NCI-H1417 treated with DMSO at 0.1 percent for 48 hours (cell line): ENCODE results near the gene MYH2.
"Not testable (repeated sequence)": the region's sequence is repeated elsewhere in the genome, so short reads cannot be mapped to it uniquely, and the experiment has no call there.

ENCODE experiments used
- DNase-seq: peaks from one replicate; lab custom pipeline; 2025; lab: John Stamatoyannopoulos, UW

MYH2 gene

DNA sequence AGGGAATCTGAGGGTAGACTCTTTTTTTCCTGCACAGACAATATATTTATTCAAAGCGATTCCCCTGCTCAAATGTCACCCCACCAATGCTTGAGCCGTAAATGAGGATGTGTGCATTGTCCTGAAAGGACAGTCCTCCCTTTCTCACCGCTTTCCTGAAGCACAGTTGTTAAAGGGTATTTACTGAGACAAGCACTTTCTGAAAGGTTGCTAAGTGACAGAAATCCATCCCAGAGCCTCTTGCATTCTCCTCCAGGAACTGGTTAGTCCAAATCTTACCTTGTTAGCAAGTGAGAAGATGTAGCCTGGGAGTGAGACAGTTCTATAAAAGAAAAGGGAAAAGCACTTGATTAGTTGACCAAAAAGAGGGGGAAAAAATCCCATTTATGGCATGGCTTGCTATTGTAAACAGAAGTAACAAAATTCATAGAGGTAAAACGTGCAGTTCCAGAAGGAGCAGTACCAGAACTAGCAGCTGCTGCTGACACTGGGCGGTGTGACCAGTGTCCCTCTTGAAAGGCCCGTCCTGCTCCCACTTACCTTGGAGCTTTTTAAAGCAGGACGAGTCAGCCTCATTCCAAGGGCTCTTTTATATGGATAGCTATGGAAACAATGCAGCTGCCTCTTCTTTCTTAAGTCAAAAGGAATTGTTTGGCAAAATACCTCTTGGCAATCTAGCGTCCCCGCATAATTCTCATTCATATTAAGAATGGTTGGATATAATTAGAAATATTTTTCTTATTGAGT is at the start of gene MYH2:
TSS of gene MYH2 (minus strand) at position 563 of the 747 bp plus-strand sequence. CDS start 1,738 bp downstream, outside the sequence.
- no peak for DNase-seq

GRCh38 chr17:10598621-10599020 is 49.2 kb upstream of the MYH2 start:
- no peak for DNase-seq

DNA sequence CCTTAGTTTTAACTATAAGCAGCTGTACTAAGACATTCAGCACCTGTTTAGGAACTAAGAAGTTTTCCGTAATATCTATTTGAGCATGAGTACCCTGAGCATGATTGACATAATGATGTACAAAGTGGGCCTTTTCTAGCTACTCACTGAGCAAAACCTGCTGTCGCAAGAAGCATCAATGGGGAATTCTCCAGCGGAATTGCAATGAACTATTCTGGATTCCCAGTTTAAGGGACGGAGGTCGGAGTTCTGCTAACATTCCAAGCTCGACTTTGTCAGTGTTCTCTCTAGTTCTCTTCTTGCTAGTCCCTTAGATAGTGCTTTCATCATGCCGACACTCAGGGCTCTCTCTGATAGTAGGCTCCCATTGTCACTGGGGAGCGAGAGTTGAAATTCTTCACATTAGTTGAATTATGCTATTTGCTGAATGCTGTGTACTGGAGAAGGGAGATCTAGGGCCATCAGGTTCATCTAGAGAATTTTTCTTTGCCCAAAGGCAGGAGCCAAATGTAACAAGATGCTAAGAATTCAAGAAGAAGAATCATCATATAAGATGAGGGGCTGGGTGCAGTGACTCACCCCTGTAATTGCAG is 40.2 kb upstream of the MYH2 start:
- no peak for DNase-seq

GRCh38 chr17:10585529-10585928 is 36.1 kb upstream of the MYH2 start:
- DNase-seq = no peak

DNA sequence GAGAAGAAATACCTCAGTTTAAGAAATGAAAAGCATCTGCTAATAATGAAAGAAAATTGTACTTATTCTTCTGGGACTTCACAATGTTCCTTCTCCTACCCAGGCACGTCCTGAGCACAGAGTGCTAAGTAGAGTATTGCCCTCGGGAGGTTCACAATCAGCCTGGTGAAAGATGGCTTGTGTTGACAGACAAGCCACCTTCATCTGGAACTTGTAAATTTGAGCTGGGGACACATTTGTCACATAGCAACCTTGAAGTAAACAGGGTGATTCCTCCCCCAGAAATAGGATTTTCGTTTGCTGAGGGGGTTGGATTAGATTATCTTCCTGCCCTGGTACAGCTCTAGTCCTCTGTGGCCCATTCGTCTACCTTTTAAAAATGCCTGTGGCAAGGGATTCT is 34.4 kb upstream of the MYH2 start:
- DNase-seq = no peak

- no peak for DNase-seq
These were observed 29.8 kb upstream of the MYH2 start for GRCh38 chr17:10579270-10579669.

GRCh38 chr17:10574324-10574723 is 24.9 kb upstream of the MYH2 start:
- DNase-seq = no peak

DNA sequence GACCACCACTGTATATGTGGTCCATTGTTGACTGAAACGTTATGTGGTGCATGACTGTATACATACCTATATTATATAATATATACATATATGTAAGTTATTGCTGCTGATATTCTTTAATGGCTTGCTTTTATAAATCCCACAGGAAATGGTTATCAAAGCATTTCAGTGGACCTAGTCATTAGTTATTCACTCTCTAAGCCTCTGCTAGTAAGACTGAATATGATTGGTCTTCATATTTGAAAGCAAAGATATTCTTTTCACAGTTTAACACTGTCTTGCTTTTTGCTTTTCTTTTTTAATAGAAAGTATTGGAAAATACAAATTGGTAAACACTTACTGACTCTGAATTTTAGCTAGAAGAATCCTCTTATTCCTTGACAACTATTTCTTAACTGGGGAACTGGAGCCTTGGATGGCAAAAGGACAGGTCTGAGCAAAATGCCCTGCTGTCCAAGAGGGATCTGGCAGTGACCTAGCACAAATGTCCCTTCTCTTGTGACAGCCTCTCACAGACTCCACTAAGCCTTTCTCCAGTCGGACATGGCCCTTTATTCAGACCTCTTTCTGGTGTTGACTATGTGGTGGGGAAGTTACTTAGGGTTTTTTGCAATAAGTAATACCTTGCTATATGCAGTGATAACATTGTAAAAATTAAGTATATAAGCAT is 14.7 kb upstream of the MYH2 start:
- DNase-seq = no peak

GRCh38 chr17:10558049-10558448 is 8.6 kb upstream of the MYH2 start:
- DNase-seq = no peak

DNA sequence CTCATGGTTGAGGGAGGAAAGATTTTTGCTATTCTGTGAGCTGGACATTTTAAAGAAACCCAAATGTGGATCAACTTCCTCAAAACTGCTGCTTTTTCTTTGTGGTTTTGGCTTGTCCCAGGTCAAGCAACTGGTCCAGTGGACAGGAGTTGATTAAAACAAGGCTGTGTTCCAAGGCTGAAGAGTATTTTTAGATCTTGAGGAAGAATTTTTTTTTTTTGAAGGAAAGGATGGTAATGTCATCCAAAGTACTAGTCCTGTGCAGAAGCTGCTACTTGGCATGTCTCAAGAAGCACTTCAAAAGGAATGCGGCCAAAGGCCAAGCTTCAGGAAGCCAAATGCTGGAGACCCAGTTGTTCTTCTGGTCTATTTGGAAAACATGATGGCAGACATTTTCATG is 8.0 kb upstream of the MYH2 start:
- no peak for DNase-seq

DNA sequence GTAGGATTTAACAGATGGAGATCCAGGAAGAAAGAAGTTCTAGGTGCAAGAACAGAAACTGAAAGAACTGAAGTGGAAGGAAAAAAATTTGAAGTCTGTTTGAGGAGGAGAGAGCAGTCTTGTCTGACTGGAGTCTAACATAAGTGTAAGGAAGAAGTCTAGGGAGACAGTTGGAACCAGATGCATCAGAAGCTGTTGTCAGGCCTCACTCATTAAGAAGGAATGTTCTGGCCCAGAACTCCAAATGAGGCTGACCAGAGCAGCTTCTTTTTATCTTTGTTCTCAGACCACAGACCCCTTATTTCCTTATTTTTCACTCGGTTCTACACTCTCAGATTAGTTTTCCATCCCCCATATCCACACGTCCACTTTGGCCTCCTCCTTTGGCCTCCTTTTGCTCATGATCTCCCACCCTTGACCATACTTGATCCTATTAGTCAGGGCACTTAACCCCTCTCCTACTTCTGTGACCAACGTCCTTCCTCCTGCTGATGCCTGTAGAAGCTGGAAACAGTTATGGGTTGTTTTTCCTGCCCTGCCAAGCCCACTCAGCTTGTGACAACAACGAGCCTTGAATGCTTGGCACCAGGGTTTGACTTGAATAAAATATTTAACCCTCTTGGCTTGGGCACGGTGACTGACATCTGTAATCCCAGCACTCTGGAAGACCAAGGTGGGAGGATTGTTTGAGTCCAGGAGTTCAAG is 7.0 kb upstream of the MYH2 start:
- DNase-seq = no peak

- DNase-seq = no peak
These were observed 556 bp upstream of the MYH2 start for GRCh38 chr17:10550014-10550413.

DNA sequence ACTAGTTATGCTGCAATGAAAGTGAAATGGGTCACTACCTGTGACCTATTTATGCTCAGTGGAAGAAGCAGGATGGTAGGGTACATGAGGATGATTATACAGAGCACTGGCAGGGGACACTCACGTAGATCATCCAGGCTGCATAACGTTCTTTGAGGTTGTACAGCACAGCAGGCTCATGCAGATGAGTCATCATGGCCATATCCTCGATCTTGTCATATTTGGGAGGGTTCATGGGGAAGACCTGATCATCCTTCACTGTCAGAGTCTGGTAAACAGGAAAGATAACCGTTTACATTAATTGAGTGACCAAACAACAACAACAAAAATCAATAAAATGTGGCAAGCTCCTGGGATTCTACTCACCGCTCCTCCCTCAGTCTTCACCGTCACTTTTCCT is 2.1 kb downstream of the MYH2 start:
- DNase-seq = no peak

DNA sequence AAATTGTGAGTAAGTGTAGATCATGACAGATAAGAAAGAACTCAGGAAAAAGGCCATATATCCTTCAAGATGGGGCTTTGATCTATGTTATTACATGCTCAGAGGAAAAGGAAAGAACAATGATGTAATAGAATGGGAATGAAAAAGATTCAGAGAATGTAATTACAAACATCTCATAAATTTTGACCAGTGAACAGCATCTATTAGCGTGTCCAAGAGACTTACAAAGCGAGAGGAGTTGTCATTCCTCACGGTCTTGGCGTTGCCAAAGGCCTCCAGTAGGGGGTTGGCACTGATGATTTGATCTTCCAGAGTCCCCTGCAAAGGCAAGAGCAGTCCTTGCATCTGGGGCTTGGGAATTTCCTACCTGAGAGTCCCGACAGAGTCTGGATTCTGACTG is 6.0 kb downstream of the MYH2 start:
- not testable (repeated sequence) for DNase-seq

- not testable (repeated sequence) for DNase-seq
These were observed 8.3 kb downstream of the MYH2 start for GRCh38 chr17:10541179-10541578.

DNA sequence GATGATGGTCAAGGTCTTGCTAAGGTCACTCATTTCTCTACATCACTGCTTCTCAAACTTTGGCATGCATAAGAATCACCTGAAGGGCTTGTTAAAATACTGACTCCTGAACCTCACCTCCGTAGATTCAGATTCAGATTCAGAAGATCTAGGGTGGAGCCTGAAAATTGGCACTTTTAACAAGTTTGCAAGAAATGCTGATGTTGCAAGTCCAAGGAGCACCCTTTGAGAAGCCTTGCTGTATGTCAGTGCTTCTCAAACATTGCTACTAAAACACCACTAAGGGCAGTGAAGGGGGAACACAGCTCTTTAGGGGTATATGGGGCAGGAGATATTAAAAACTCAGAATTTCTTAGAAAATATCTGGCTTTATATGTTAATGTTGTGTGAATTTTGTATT is 17.4 kb downstream of the MYH2 start:
- DNase-seq = no peak

DNA sequence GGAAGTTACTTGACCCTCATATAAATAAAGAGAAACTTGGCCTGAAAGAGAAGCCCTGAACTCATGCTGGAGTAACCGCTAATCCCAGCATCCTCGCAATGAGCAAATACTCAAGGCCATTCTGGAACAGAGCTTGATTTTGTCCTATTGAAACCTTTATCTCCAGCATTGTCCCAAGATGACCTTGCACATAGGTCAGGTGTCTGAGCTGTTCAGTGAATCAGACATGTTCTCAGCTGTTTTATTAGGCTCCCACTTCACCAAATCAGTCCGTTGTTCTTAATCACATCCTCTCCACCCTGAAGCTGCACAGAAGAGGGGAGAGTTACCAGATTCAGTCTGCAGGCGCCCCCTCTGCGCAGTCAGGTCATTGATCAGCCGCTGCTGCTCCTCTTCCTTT is 22.0 kb downstream of the MYH2 start:
- DNase-seq = no peak

GRCh38 chr17:10526517-10526916 is 22.9 kb downstream of the MYH2 start:
- no peak for DNase-seq

GRCh38 chr17:10523064-10523463 is 26.4 kb downstream of the MYH2 start:
- DNase-seq = no peak

- no peak for DNase-seq
These were observed 27.5 kb downstream of the MYH2 start for GRCh38 chr17:10521949-10522348.

DNA sequence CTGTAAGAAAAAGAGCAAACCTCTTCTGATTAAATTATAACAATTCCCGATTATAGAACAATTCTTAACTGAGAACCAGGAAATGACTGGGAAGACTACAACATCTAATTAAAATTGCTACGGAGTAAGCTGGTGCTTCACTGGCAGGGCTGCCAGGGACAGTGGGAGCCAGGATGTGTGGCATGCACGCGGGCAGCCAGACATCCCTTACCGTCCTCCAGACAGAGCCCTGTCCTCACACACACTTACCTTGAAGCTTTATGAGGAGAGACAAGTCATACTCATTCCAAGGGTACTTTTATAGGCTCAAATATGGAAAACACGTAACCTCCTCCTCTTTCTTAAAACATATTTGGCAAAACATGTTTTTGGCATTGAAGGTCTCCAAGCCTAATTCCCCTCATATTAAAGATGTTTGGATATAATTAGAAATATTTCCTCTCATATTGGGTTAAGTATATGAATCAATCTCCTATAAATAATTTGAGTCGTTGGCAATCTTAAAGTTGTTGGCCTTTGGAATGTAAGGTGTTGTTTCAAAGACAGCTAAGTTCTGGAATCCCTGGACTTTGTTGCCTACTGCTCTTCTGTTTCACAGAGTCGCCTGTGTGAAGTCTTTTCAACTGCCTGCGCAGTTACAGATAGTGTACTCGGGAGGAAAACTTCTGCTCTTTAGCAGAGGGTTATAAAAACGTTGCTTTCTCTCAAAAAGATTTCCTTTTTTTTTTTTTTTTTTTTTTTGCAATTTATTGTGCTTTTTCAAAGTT is 31.0 kb downstream of the MYH2 start, which contains the start of gene MYH1:
TSS of gene MYH1 (minus strand) at position 272 of the 767 bp plus-strand sequence. CDS start 1,900 bp downstream, outside the sequence.
- DNase-seq = no peak

GRCh38 chr17:10516638-10517037 is 32.8 kb downstream of the MYH2 start:
- DNase-seq = no peak
